OCI-LY7 (cell line): ENCODE measurements around the gene EXT2. TPM values are rescaled to one million over a fixed set of nuclear protein-coding genes. Genes with fewer than 3 reads are reported as not detected.

Experiments used
- BruUV-seq: library from RNA; stranded (reverse); fragments of 400-500 nt; replicated peaks from 2 replicates; lab custom pipeline; 2021; lab: Mats Ljungman, UMichigan
- CTCF ChIA-PET: fragments of 300-600 bp; sonication (Branson Sonifier 250); formaldehyde crosslinking; loops from one replicate; lab custom pipeline; 2022; ENCODE audit warnings: antibody characterized with exemption; ENCODE audit not compliant: unreplicated experiment; lab: Charles Lee
- POLR2A ChIA-PET: fragments of 300-600 bp; sonication (Branson Sonifier 250); formaldehyde crosslinking; loops from one replicate; lab custom pipeline; 2022; ENCODE audit warnings: antibody characterized with exemption; lab: Charles Lee
- DNase-seq: peaks from one replicate; pipeline ENCODE4 v3.0.0-alpha.2; 2015; ENCODE audit warnings: low spot score
- H2AFZ ChIP-seq: fragments of 200-600 bp; sonication (generic), shearing (Covaris generic); 2 replicates; pipeline ENCODE4 v1.6.1; 2014; ENCODE audit warnings: mild to moderate bottlenecking, antibody characterized with exemption, low read length, moderate library complexity
- H3K27ac ChIP-seq: fragments of 200-600 bp; sonication (generic); 2 replicates; pipeline ENCODE4 v1.5.1; 2014; ENCODE audit warnings: mixed run types, low read depth, mild to moderate bottlenecking, moderate library complexity, low read length, inconsistent platforms; ENCODE audit not compliant: poor library complexity, severe bottlenecking
- H3K36me3 ChIP-seq: fragments of 200-600 bp; sonication (generic); 2 replicates; pipeline ENCODE4 v1.6.1; 2014; ENCODE audit warnings: mild to moderate bottlenecking, antibody characterized with exemption, low read length, moderate library complexity, mixed read lengths; ENCODE audit not compliant: insufficient read depth
- H3K4me1 ChIP-seq: fragments of 200-600 bp; sonication (generic); 2 replicates; pipeline ENCODE4 v1.5.1; 2014; ENCODE audit warnings: mild to moderate bottlenecking, low read length; ENCODE audit not compliant: insufficient read depth, poor library complexity, severe bottlenecking
- H3K4me2 ChIP-seq: fragments of 200-600 bp; sonication (generic); 2 replicates; pipeline ENCODE4 v1.6.1; 2014; ENCODE audit warnings: mild to moderate bottlenecking, low read length
- H3K4me3 ChIP-seq: fragments of 200-600 bp; sonication (generic); 2 replicates; pipeline ENCODE4 v1.5.1; 2014; ENCODE audit warnings: mild to moderate bottlenecking, low read depth, low read length; ENCODE audit not compliant: poor library complexity, severe bottlenecking
- H3K79me2 ChIP-seq: fragments of 200-600 bp; sonication (generic); 2 replicates; pipeline ENCODE4 v1.6.1; 2016; ENCODE audit warnings: low read depth, mild to moderate bottlenecking, low read length, moderate library complexity, mixed read lengths; ENCODE audit not compliant: insufficient read depth
- H3K9me2 ChIP-seq: fragments of 200-600 bp; sonication (generic); 2 replicates; pipeline ENCODE4 v1.6.1; 2016; ENCODE audit warnings: mild to moderate bottlenecking, low read length, mixed read lengths; ENCODE audit not compliant: insufficient read depth
- H3K9me3 ChIP-seq: fragments of 200-600 bp; sonication (generic); 2 replicates; pipeline ENCODE4 v1.6.1; 2014; ENCODE audit warnings: mild to moderate bottlenecking, mixed run types, low read length, mixed read lengths
- H4K20me1 ChIP-seq: fragments of 200-600 bp; sonication (generic); 2 replicates; pipeline ENCODE4 v1.6.1; 2014; ENCODE audit warnings: mild to moderate bottlenecking, antibody characterized with exemption, low read length, moderate library complexity, mixed read lengths; ENCODE audit not compliant: insufficient read depth
- EZH2phosphoT487 ChIP-seq: fragments of 200-600 bp; sonication (generic); IDR thresholded peaks from 2 replicates; pipeline ENCODE4 v1.6.1; 2018; ENCODE audit warnings: low read depth, borderline replicate concordance, mild to moderate bottlenecking, mixed run types, antibody characterized with exemption, low read length, moderate library complexity, mixed read lengths
- intact Hi-C: fragments of 100-400 bp; cut with micrococcal nuclease; formaldehyde crosslinking; loops from one replicate; pipeline ENCODE4 v1.10.0; 2022; ENCODE audit not compliant: unreplicated experiment
- total RNA-seq, 2 experiments: library from RNA; depleted of rRNA in 1 of 2; stranded (reverse); fragments of >200 nt in 1 of 2; shearing (Covaris generic) in 1 of 2; gene quantifications; 2 replicates each; pipeline ENCODE4 v1.2.3, GENCODE V29; 2014 to 2022
- TF ChIP-seq, protein P1 (sequence below): fragments of 200-600 bp; sonication (generic); conservative IDR thresholded peaks from 2 replicates; pipeline ENCODE4 v1.5.1; 2014; ENCODE audit warnings: mild to moderate bottlenecking, antibody characterized with exemption, low read length, moderate library complexity, mixed read lengths

EXT2 gene
- total RNA-seq, 2 experiments from 2014 or later, result 22.3 to 31.8 TPM

DNA sequence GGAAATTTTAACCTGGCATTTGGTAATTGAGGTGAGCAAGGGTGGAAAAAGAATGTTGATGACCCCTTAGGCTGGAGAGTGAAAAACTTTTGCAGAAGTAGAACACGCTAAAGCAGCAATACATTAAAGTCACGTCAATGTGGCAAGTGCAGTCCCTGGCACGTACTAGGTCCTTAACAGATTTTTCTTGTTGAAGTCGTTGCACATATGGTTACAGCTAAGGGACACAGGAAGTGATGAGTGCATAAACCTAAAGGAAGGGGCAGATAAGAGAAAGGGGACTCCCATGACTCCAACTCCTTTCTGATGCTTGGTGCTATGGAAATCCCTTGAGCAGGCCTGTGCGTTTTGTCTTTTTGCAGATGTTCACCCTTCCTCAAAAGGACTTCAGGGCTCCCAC is 28.2 kb upstream of the EXT2 start:
- CTCF ChIA-PET, result no interaction called here
- no peak overlapping the region for H3K4me3 ChIP-seq

DNA sequence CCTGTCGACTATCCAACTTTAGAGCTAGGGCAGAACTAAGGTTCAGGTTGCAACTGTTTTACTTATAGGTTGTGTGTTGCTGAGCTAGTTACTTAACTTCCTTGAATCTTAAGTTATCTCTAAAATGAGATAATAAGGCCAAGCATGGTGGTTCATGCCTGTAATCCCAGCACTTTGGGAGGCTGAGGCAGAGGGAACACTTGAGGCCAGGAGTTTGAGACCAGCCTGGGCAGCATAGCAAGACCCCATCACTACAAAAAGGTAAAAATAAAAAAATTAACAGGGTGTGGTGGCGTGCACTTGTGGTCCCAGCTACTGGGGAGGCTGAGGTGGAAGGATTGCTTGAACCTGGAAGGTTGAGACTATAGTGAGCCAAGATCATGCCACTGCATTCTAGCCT is 27.3 kb upstream of the EXT2 start:
- Histone ChIP-seq H3K4me3 (no peak overlapping the region), H3K9me2 (no peaks in the 10 kb centered on the region), H4K20me1 (no peaks in the 10 kb centered on the region), H3K36me3 (no peaks in the 10 kb centered on the region), H3K27ac (no peak overlapping the region), H2AFZ (no peak overlapping the region), H3K79me2 (no peaks in the 10 kb centered on the region), H3K4me1 (no peaks in the 10 kb centered on the region), H3K4me2 (no peak overlapping the region), H3K9me3 (no peaks in the 10 kb centered on the region)
- TF ChIP-seq, protein P1, sequence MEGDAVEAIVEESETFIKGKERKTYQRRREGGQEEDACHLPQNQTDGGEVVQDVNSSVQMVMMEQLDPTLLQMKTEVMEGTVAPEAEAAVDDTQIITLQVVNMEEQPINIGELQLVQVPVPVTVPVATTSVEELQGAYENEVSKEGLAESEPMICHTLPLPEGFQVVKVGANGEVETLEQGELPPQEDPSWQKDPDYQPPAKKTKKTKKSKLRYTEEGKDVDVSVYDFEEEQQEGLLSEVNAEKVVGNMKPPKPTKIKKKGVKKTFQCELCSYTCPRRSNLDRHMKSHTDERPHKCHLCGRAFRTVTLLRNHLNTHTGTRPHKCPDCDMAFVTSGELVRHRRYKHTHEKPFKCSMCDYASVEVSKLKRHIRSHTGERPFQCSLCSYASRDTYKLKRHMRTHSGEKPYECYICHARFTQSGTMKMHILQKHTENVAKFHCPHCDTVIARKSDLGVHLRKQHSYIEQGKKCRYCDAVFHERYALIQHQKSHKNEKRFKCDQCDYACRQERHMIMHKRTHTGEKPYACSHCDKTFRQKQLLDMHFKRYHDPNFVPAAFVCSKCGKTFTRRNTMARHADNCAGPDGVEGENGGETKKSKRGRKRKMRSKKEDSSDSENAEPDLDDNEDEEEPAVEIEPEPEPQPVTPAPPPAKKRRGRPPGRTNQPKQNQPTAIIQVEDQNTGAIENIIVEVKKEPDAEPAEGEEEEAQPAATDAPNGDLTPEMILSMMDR, result no peak
- TF ChIP-seq EZH2phosphoT487, result no peak
- BruUV-seq, result no TSS peak
- DNase-seq, result no peak
- intact Hi-C loops, result no loop called here
- ChIA-PET CTCF (no interaction called here), POLR2A (interaction anchor here (0.7 kb wide), 1 partner anchor 126 kb away, joined by 3 read pairs; no protein-coding TSS in a partner anchor)

More for the DNA sequence above, 28.2 kb upstream of the EXT2 start:
- no peak overlapping the region for H3K4me2 ChIP-seq
- H3K36me3 ChIP-seq, result no peaks in the 10 kb centered on the region
- no peaks in the 10 kb centered on the region for H3K4me1 ChIP-seq
- intact Hi-C loops, result no loop called here
- no peak overlapping the region for H2AFZ ChIP-seq
- no peaks in the 10 kb centered on the region for H3K9me3 ChIP-seq
- no peak overlapping the region for H3K27ac ChIP-seq
- POLR2A ChIA-PET, result no interaction called here
- H3K79me2 ChIP-seq, result no peaks in the 10 kb centered on the region
- TF ChIP-seq EZH2phosphoT487, result no peak
- TF ChIP-seq, protein P1, result no peak
- no peaks in the 10 kb centered on the region for H3K9me2 ChIP-seq
- no peaks in the 10 kb centered on the region for H4K20me1 ChIP-seq
- BruUV-seq, result no TSS peak
- DNase-seq, result no peak

DNA sequence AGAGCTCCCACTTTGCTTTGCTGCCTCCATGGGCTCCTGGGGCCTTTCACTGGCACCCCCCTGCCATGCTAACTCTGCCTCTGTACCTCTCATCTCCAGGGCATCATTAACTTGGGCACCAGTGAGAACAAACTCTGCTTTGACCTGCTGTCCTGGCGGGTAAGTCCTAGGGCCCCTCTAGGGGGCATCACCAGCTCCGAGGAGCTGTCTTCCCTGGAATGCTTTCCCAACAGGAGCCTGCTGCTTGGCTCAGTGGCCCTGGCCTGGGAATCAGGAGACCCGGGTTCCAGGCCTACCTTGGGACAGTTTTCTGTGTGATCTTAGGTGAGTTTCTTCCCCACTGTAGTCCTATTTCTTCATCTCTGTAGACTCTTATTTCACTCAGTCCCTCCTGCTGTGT is 24.3 kb upstream of the EXT2 start:
- Histone ChIP-seq H3K4me3 (no peak overlapping the region), H3K4me2 (no peak overlapping the region), H3K9me3 (no peaks in the 10 kb centered on the region), H3K36me3 (no peaks in the 10 kb centered on the region), H3K79me2 (no peaks in the 10 kb centered on the region), H3K9me2 (no peaks in the 10 kb centered on the region), H2AFZ (no peak overlapping the region), H4K20me1 (no peaks in the 10 kb centered on the region), H3K27ac (no peak overlapping the region), H3K4me1 (no peaks in the 10 kb centered on the region)
- POLR2A ChIA-PET, result no interaction called here
- CTCF ChIA-PET, result no interaction called here
- intact Hi-C loops, result no loop called here
- no peak for TF ChIP-seq EZH2phosphoT487
- TF ChIP-seq, protein P1, result no peak
- DNase-seq, result no peak
- BruUV-seq, result no TSS peak
